Activated CD8-positive, alpha-beta memory T cell treated with anti-CD3 and anti-CD28 coated beads, Interleukin-2, amount 10 ng/mL, durations not matched to agents 7 days and 5 days (primary cell): ENCODE results near the gene M6PR. TPM values are rescaled to one million over a fixed set of nuclear protein-coding genes. Genes with fewer than 3 reads are reported as not detected.

Source experiments
- ATAC-seq: fragments of 150-1000 bp; cut with Tn5 transposase; one replicate; pipeline ENCODE4 v1.10.0; 2021; ENCODE audit warnings: moderate library complexity
- CTCF ChIA-PET: fragments of 350-600 bp; sonication (Branson Sonifier 250); formaldehyde crosslinking; loops from one replicate; lab custom pipeline; 2021; ENCODE audit warnings: antibody characterized with exemption; lab: Charles Lee
- DNase-seq: peaks from one replicate; pipeline ENCODE4 v3.0.0-alpha.2; 2020
- H3K27ac Mint-ChIP-seq: one replicate; pipeline ENCODE4 v1.8.0; 2021; ENCODE audit warnings: mild to moderate bottlenecking, mixed read lengths
- H3K27me3 Mint-ChIP-seq: one replicate; pipeline ENCODE4 v1.8.0; 2021; ENCODE audit warnings: mixed read lengths
- H3K36me3 Mint-ChIP-seq: one replicate; pipeline ENCODE4 v1.8.0; 2021; ENCODE audit warnings: mild to moderate bottlenecking, mixed read lengths
- H3K4me1 Mint-ChIP-seq: one replicate; pipeline ENCODE4 v1.8.0; 2021; ENCODE audit warnings: mixed read lengths
- H3K4me3 Mint-ChIP-seq: one replicate; pipeline ENCODE4 v1.8.0; 2021; ENCODE audit warnings: mild to moderate bottlenecking, moderate library complexity, mixed read lengths
- H3K9me3 Mint-ChIP-seq: one replicate; pipeline ENCODE4 v1.8.0; 2022; ENCODE audit warnings: low read depth, mixed read lengths
- total RNA-seq, 2 experiments: library from RNA; stranded (reverse); gene quantifications; one replicate each; pipeline ENCODE4 v1.2.3, GENCODE V29; 2021

Gene M6PR
- total RNA-seq, 2 experiments from 2014 or later: 182 to 206 TPM

- DNase-seq (no peak), ATAC-seq (no peak)
- Mint-ChIP-seq H3K9me3 (peaks cover 7% of the 10 kb centered on the region), H3K4me3 (no peak overlapping the region), H3K27ac (no peak overlapping the region), H3K4me1 (no peaks in the 10 kb centered on the region), H3K27me3 (no peaks in the 10 kb centered on the region), H3K36me3 (peaks cover 12% of the 10 kb centered on the region)
- CTCF ChIA-PET: no interaction called here
These were observed 20.5 kb upstream of the M6PR start for GRCh38 chr12:8969861-8970411.

- H3K9me3 Mint-ChIP-seq: peaks cover 10% of the 10 kb centered on the region
- no peak for DNase-seq
- no peak for ATAC-seq
- no peak overlapping the region for H3K27ac Mint-ChIP-seq
- no peak overlapping the region for H3K4me3 Mint-ChIP-seq
- H3K27me3 Mint-ChIP-seq: no peaks in the 10 kb centered on the region
- CTCF ChIA-PET: no interaction called here
- H3K4me1 Mint-ChIP-seq: no peaks in the 10 kb centered on the region
- H3K36me3 Mint-ChIP-seq: peaks cover 12% of the 10 kb centered on the region
These were observed 19.3 kb upstream of the M6PR start for GRCh38 chr12:8968761-8969160.

DNA sequence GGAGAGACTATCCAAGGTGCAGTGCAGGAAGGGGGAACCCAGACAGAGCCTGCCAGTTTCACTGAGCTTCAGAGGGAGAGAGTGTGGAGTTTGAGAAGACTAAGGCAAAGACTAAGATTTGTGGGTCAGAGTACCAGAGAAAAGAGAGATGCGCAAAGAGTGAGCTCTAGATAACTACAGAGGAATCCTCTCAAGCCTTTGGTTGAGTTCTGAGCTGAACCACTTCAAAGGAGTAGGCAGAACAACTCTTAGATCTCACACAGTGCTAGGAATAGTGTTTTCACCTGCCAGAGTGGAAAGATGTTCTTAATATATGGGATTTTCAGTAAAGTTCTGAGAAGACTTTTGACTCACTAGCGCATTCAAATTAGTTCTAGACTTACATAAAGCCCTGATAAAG, 10.7 kb upstream of the M6PR start:
- H3K27ac Mint-ChIP-seq: no peak overlapping the region
- no peak overlapping the region for H3K4me3 Mint-ChIP-seq
- peaks cover 18% of the 10 kb centered on the region for H3K36me3 Mint-ChIP-seq
- no peak for DNase-seq
- ATAC-seq: no peak
- H3K9me3 Mint-ChIP-seq: peaks cover 8% of the 10 kb centered on the region
- no peaks in the 10 kb centered on the region for H3K4me1 Mint-ChIP-seq
- CTCF ChIA-PET: interaction anchor here (1.2 to 2.1 kb wide), 2 partner anchors 9 to 90 kb away, joined by 3 to 7 read pairs; no protein-coding TSS in a partner anchor
- no peaks in the 10 kb centered on the region for H3K27me3 Mint-ChIP-seq

DNA sequence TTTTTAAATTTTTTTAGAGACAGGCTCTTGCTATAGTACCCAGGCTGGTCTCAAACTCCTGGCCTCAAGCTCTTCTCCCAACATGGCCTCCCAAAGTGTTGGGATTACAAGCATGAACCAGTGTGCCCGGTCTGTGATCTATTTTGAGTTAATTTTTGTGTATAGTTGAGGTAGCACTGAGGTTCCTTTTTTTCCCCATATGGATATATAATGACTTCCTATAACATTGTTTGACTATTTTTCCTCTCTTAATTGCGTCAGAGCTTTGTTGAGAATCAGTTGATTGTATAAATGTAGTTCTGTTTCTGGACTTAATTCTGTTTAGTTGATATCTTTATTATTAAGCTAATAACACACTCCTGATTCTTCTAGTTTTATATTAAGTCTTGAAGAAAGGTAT, 8.6 kb upstream of the M6PR start:
- CTCF ChIA-PET: no interaction called here
- no peak overlapping the region for H3K27ac Mint-ChIP-seq
- H3K9me3 Mint-ChIP-seq: peaks cover 10% of the 10 kb centered on the region
- H3K4me1 Mint-ChIP-seq: peaks cover 14% of the 10 kb centered on the region
- no peak for ATAC-seq
- peaks cover 31% of the 10 kb centered on the region for H3K36me3 Mint-ChIP-seq
- no peak overlapping the region for H3K4me3 Mint-ChIP-seq
- no peaks in the 10 kb centered on the region for H3K27me3 Mint-ChIP-seq
- DNase-seq: no peak

- no peak for ATAC-seq
- no peak overlapping the region for H3K4me3 Mint-ChIP-seq
- H3K9me3 Mint-ChIP-seq: peaks cover 15% of the 10 kb centered on the region
- H3K27me3 Mint-ChIP-seq: no peaks in the 10 kb centered on the region
- H3K36me3 Mint-ChIP-seq: peaks cover 35% of the 10 kb centered on the region
- CTCF ChIA-PET: no interaction called here
- no peak for DNase-seq
- H3K27ac Mint-ChIP-seq: no peak overlapping the region
- peaks cover 19% of the 10 kb centered on the region for H3K4me1 Mint-ChIP-seq
These were observed 8.1 kb upstream of the M6PR start for GRCh38 chr12:8957561-8957960.

DNA sequence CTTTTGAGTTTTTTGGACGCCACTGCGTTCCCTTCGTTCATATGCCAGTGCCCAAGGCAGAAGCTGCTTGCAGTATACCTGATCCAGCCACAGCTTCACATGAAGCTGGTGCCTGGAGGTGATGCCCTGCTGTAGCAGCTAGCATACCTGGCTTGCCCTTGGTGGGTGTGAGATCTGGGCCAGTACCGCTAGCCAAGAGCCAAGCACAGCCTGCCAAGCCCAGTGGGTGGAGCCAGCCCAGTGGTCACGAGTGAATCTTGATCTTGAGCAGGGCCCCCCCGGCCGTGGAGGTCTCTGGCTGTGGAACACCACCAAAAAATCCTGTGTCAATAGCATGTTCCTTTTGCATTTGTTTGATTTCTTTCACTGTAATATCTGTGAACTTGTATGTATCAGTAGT, 7.3 kb upstream of the M6PR start:
- Mint-ChIP-seq H3K27me3 (no peaks in the 10 kb centered on the region), H3K27ac (no peak overlapping the region), H3K4me3 (no peak overlapping the region), H3K9me3 (peaks cover 14% of the 10 kb centered on the region), H3K4me1 (peaks cover 25% of the 10 kb centered on the region), H3K36me3 (peaks cover 33% of the 10 kb centered on the region)
- ATAC-seq (no peak), DNase-seq (no peak)
- CTCF ChIA-PET: no interaction called here

DNA sequence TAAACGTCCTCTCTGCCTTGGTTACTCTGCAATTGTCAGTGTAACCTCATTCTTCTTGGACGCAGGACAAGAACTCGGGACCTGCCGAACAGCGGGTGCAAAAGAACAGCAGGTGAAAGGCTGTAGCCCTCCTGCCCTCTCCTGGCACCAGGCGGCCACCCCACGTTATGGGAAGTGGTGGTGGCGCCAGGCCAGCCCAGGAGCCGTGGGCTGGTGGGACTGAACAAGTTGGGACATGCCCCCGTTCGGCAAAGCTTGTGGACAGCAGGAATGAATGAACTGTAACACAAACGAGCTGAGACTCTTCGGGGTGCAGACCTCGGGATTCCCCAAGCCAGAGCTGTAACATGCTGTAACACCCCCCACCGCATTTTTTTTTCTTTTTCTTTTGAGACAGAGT, 6.6 kb upstream of the M6PR start:
- peaks cover 31% of the 10 kb centered on the region for H3K36me3 Mint-ChIP-seq
- no peak overlapping the region for H3K27ac Mint-ChIP-seq
- no peak overlapping the region for H3K4me3 Mint-ChIP-seq
- H3K27me3 Mint-ChIP-seq: no peaks in the 10 kb centered on the region
- peaks cover 30% of the 10 kb centered on the region for H3K4me1 Mint-ChIP-seq
- H3K9me3 Mint-ChIP-seq: peaks cover 14% of the 10 kb centered on the region
- ATAC-seq (no peak), DNase-seq (no peak)
- CTCF ChIA-PET: no interaction called here

DNA sequence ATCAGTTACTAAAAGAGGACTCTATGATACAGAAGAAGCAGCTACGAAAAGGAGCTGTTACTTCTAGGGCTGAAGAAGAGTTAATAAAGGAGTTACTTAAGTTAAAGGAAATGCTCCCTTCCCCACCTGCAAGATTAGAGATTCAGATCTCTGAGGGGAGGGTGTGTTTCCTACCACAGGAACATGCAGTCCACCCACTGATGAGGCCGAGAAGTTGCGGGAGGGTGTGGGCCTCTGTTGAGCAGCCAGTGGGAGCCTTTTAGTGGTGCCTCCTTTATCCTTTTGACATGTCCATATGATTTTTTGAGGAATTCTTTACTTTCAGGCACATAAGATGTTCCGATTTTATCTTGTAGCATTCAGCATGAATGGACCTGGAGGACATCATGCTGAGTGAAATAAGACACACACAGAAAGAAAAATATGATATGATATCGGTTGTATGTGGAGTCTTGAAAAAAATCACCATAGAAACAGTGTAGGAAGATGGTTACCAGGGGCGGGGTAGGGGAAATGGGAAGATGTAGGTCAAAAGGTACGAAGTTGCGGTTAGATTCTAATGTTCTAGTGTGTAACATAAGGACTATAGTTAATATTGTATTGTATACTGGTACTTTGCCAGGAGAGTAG, 4.4 kb upstream of the M6PR start:
- Mint-ChIP-seq H3K9me3 (peaks cover 14% of the 10 kb centered on the region), H3K4me3 (no peak overlapping the region), H3K36me3 (peaks cover 31% of the 10 kb centered on the region), H3K27me3 (no peaks in the 10 kb centered on the region), H3K27ac (peak overlapping the region; percentile 69), H3K4me1 (peaks cover 32% of the 10 kb centered on the region)
- CTCF ChIA-PET: interaction anchor here (0.9 to 10.1 kb wide), 3 partner anchors 74 to 95 kb away, joined by 3 to 101 read pairs (median 3); no protein-coding TSS in a partner anchor
- ATAC-seq: no peak
- DNase-seq: no peak

GRCh38 chr12:8951744-8952143, 2.3 kb upstream of the M6PR start:
- Mint-ChIP-seq H3K4me1 (peaks cover 49% of the 10 kb centered on the region), H3K9me3 (peaks cover 11% of the 10 kb centered on the region), H3K27ac (peak overlapping the region; percentile 67), H3K4me3 (peak overlapping the region; percentile 57), H3K36me3 (peaks cover 30% of the 10 kb centered on the region), H3K27me3 (no peaks in the 10 kb centered on the region)
- ATAC-seq: no peak
- CTCF ChIA-PET: interaction anchor here (0.6 to 10.1 kb wide), 11 partner anchors 10 to 407 kb away, joined by 3 to 101 read pairs (median 5); partner anchors contain the start of gene KLRG1
- peak; percentile 50 for DNase-seq

DNA sequence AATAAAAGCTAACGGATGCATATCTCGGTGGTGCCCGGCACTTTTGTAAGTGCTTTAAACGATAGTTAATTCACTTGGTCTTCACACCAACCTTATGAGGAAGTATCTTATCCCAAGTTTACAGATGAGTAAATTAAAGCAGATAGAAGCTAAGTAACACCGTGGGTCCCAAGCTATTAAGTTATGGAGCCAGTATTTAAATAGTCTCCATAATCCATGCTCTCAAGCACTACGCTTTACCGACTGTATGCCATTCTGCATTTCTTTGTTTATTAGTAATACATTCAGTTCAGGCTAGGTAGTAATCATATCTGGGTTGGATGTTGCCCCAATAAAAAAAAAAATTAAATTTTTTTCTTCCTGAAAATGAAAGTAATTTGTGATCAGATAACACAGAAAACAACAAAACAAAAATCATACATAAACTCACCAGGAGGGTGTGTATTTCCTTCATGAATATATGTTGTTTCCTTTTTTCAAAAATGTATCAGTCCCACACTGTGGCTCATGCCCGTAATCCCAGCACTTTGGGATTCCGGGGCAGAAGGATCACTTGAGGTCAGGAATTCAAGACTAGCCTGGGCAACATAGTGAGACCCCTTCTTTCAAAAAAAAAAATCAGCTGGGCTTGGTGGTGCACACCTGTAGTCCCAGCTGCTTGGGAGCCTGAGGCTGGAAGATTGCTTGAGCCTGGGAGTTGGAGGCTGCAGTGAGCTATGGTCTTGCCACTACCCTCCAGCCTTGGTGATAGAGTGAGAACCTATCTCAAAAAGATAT, 1.4 kb upstream of the M6PR start:
- no peak for DNase-seq

DNA sequence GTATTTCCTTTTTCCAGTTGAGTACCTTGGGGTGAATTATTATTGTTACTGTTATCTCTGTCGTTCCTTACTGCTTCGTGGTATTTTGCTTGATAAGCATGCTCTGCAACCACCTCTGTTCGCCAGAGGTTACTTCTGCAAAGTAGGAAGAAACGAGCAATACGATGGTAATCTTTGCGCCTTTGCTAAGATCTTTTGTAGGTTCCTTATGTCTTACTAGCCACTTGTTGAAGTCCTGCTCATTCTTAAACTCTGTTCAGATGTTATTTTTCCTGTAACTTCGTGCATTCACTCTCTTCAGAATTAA, 729 bp upstream of the M6PR start:
- Mint-ChIP-seq H3K4me3 (peak overlapping the region; percentile 98), H3K9me3 (peaks cover 11% of the 10 kb centered on the region), H3K36me3 (peaks cover 33% of the 10 kb centered on the region), H3K27ac (peak overlapping the region; percentile 92), H3K27me3 (no peaks in the 10 kb centered on the region), H3K4me1 (peaks cover 55% of the 10 kb centered on the region)
- CTCF ChIA-PET: interaction anchor here (0.7 to 10.1 kb wide), 16 partner anchors 11 to 292 kb away, joined by 3 to 101 read pairs (median 6); partner anchors contain the start of gene PHC1
- DNase-seq (no peak), ATAC-seq (peak; percentile 14)

More for the DNA sequence above, 1.4 kb upstream of the M6PR start:
- H3K9me3 Mint-ChIP-seq: peaks cover 11% of the 10 kb centered on the region
- ATAC-seq: no peak
- H3K36me3 Mint-ChIP-seq: peaks cover 33% of the 10 kb centered on the region
- H3K4me1 Mint-ChIP-seq: peaks cover 55% of the 10 kb centered on the region
- H3K27me3 Mint-ChIP-seq: no peaks in the 10 kb centered on the region
- peak overlapping the region; percentile 92 for H3K27ac Mint-ChIP-seq
- H3K4me3 Mint-ChIP-seq: peak overlapping the region; percentile 98
- CTCF ChIA-PET: interaction anchor here (0.6 to 10.1 kb wide), 12 partner anchors 10 to 407 kb away, joined by 3 to 101 read pairs (median 6); partner anchors contain the start of gene PHC1

GRCh38 chr12:8948701-8949341, 624 bp downstream of the M6PR start:
- peak overlapping the region; percentile 98 for H3K4me3 Mint-ChIP-seq
- peaks cover 49% of the 10 kb centered on the region for H3K4me1 Mint-ChIP-seq
- peaks cover 36% of the 10 kb centered on the region for H3K36me3 Mint-ChIP-seq
- H3K27ac Mint-ChIP-seq: peak overlapping the region; percentile 92
- no peaks in the 10 kb centered on the region for H3K27me3 Mint-ChIP-seq
- peak; percentile 48 for DNase-seq
- H3K9me3 Mint-ChIP-seq: peaks cover 9% of the 10 kb centered on the region
- no peak for ATAC-seq
- CTCF ChIA-PET: interaction anchor here (0.7 to 10.1 kb wide), 11 partner anchors 10 to 291 kb away, joined by 3 to 101 read pairs (median 9); partner anchors contain the start of gene PHC1

GRCh38 chr12:8947737-8948136, 1.7 kb downstream of the M6PR start:
- peaks cover 3% of the 10 kb centered on the region for H3K9me3 Mint-ChIP-seq
- DNase-seq: no peak
- peaks cover 35% of the 10 kb centered on the region for H3K36me3 Mint-ChIP-seq
- H3K4me1 Mint-ChIP-seq: peaks cover 38% of the 10 kb centered on the region
- CTCF ChIA-PET: interaction anchor here (1.0 to 10.1 kb wide), 3 partner anchors 28 to 101 kb away, joined by 3 to 101 read pairs (median 71); no protein-coding TSS in a partner anchor
- no peaks in the 10 kb centered on the region for H3K27me3 Mint-ChIP-seq
- ATAC-seq: no peak
- no peak overlapping the region for H3K27ac Mint-ChIP-seq
- peak overlapping the region; percentile 98 for H3K4me3 Mint-ChIP-seq
